ENCODE results near the gene DCTD. TPM values are rescaled to one million over a fixed set of nuclear protein-coding genes. Genes with fewer than 3 reads are reported as not detected.

Gene DCTD
- total RNA-seq, 1 experiment from 2014 or later, result 168 TPM

GRCh38 chr4:182840108-182840507 lies 77.1 kb downstream of the DCTD start:
- ChIA-PET CTCF (interaction anchor here (1.1 kb wide), 1 partner anchor 494 kb away, joined by 3 read pairs; no protein-coding TSS in a partner anchor), POLR2A (no interaction called here)
- peaks cover 8% of the 10 kb centered on the region for H3K4me1 Mint-ChIP-seq (ENCODE audit: insufficient read depth, unreplicated experiment)
- no peak overlapping the region for H3K27ac Mint-ChIP-seq (ENCODE audit: low read depth, unreplicated experiment)
- no peaks in the 10 kb centered on the region for H3K9me3 Mint-ChIP-seq (ENCODE audit: unreplicated experiment)
- H3K4me3 Mint-ChIP-seq (ENCODE audit: unreplicated experiment), result no peak overlapping the region
- BruUV-seq (replicated peaks), result no TSS peak
- intact Hi-C loops (cut with micrococcal nuclease), result no loop called here
- peaks cover 8% of the 10 kb centered on the region for H3K27me3 Mint-ChIP-seq (ENCODE audit: insufficient read depth, unreplicated experiment)
- TF ChIP-seq, protein P1, sequence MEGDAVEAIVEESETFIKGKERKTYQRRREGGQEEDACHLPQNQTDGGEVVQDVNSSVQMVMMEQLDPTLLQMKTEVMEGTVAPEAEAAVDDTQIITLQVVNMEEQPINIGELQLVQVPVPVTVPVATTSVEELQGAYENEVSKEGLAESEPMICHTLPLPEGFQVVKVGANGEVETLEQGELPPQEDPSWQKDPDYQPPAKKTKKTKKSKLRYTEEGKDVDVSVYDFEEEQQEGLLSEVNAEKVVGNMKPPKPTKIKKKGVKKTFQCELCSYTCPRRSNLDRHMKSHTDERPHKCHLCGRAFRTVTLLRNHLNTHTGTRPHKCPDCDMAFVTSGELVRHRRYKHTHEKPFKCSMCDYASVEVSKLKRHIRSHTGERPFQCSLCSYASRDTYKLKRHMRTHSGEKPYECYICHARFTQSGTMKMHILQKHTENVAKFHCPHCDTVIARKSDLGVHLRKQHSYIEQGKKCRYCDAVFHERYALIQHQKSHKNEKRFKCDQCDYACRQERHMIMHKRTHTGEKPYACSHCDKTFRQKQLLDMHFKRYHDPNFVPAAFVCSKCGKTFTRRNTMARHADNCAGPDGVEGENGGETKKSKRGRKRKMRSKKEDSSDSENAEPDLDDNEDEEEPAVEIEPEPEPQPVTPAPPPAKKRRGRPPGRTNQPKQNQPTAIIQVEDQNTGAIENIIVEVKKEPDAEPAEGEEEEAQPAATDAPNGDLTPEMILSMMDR (IDR thresholded peaks at IDR 0.05; ENCODE audit: unreplicated experiment), result no peak
- DNase-seq (ENCODE audit: unreplicated experiment), result no peak
- no peaks in the 10 kb centered on the region for H3K36me3 Mint-ChIP-seq (ENCODE audit: insufficient read depth, unreplicated experiment)

Other genes starting within 250 kb of the DCTD start
- 38.6 and 42.4 TPM in 2 replicates for gene WWC2, start 181.9 kb upstream of the DCTD start, total RNA-seq (2022)

Measured in MCF 10A (cell line).